HG03432 (cell line): ENCODE results near the gene GSTK1.
A peak's percentile ranks its signal among the peaks of the same experiment; 100 is the strongest.

Experiments used
- ATAC-seq: cut with Tn5 transposase; IDR thresholded peaks from one replicate; pipeline ENCODE4 v1.9.1; 2021; ENCODE audit warnings: mild to moderate bottlenecking, moderate library complexity; ENCODE audit not compliant: unreplicated experiment

The GSTK1 gene

GRCh38 chr7:143290293-143290692 is 27.1 kb downstream of the GSTK1 start:
- no peak for ATAC-seq

GRCh38 chr7:143292876-143293275 is 29.6 kb downstream of the GSTK1 start:
- ATAC-seq = no peak

- ATAC-seq = no peak
Observed at GRCh38 chr7:143295870-143296269, 32.6 kb downstream of the GSTK1 start.

- no peak for ATAC-seq
Observed at GRCh38 chr7:143296686-143297085, 33.4 kb downstream of the GSTK1 start.

GRCh38 chr7:143299346-143299745 is 36.1 kb downstream of the GSTK1 start:
- ATAC-seq = no peak

GRCh38 chr7:143299840-143300239 is 36.6 kb downstream of the GSTK1 start:
- no peak for ATAC-seq

- no peak for ATAC-seq
Observed at GRCh38 chr7:143300959-143301935, 38.0 kb downstream of the GSTK1 start.

GRCh38 chr7:143303733-143304132 is 40.5 kb downstream of the GSTK1 start:
- ATAC-seq = no peak

GRCh38 chr7:143304938-143305337 is 41.7 kb downstream of the GSTK1 start:
- ATAC-seq = no peak

- peak; percentile 57 for ATAC-seq
Observed at GRCh38 chr7:143305423-143306070, 42.3 kb downstream of the GSTK1 start.

GRCh38 chr7:143308632-143309031 is 45.4 kb downstream of the GSTK1 start:
- no peak for ATAC-seq

- no peak for ATAC-seq
Observed at GRCh38 chr7:143314127-143314526, 50.9 kb downstream of the GSTK1 start.

- ATAC-seq = no peak
Observed at GRCh38 chr7:143315776-143316175, 52.5 kb downstream of the GSTK1 start, which contains the start of gene CLCN1. Gene CLCN1 (plus strand): TSS chr7:143316111. CDS start chr7:143316213, 102 bp downstream.

- ATAC-seq = no peak
Observed at GRCh38 chr7:143316492-143316891, 53.3 kb downstream of the GSTK1 start.

GRCh38 chr7:143318661-143319060 is 55.4 kb downstream of the GSTK1 start:
- no peak for ATAC-seq
